Fibroblast of lung (primary cell): ENCODE measurements around the gene CCL19. TPM values are rescaled to one million over a fixed set of nuclear protein-coding genes. Genes with fewer than 3 reads are reported as not detected.

Experiments
- DNase-seq, 2 donors: peaks; one replicate each; pipeline versions ENCODE4 v3.0.0 to v3.0.0-alpha.2; 2010; ENCODE audit warnings: low read depth in 2 of 2
- H2AFZ ChIP-seq: 2 replicates; pipeline ENCODE4 v1.5.1; 2012; ENCODE audit warnings: low read length, control low read depth, inconsistent platforms
- H3K27ac ChIP-seq: 2 replicates; pipeline ENCODE4 v1.5.1; 2011; ENCODE audit warnings: low read length, control low read depth; ENCODE audit not compliant: insufficient read depth
- H3K27me3 ChIP-seq: 2 replicates; pipeline ENCODE4 v1.5.1; 2011; ENCODE audit warnings: mild to moderate bottlenecking, low read length; ENCODE audit not compliant: control insufficient read depth, insufficient read depth
- H3K36me3 ChIP-seq: 2 replicates; pipeline ENCODE4 v1.5.1; 2011; ENCODE audit warnings: low read length; ENCODE audit not compliant: control insufficient read depth, insufficient read depth
- H3K4me1 ChIP-seq: 2 replicates; pipeline ENCODE4 v1.5.1; 2011; ENCODE audit warnings: low read length; ENCODE audit not compliant: control insufficient read depth, insufficient read depth; ENCODE audit errors: extremely low read depth
- H3K4me2 ChIP-seq: 2 replicates; pipeline ENCODE4 v1.5.1; 2011; ENCODE audit warnings: low read length, control low read depth; ENCODE audit not compliant: insufficient read depth; ENCODE audit errors: extremely low read depth
- H3K4me3 ChIP-seq, 4 experiments: fragments of 200-600 bp in 1 of 4; sonication (generic) in 1 of 4; replicated peaks in 1 of 4; 2 replicates each; pipeline ENCODE4 v1.5.1; 2011 to 2016; ENCODE audit warnings: low read length in 4 of 4, low read depth in 3 of 4, mild to moderate bottlenecking in 3 of 4, control low read depth in 2 of 4, inconsistent platforms in 1 of 4, mixed read lengths in 1 of 4; ENCODE audit not compliant: insufficient read depth in 1 of 4; ENCODE audit errors: control extremely low read depth in 1 of 4
- H3K79me2 ChIP-seq: 2 replicates; pipeline ENCODE4 v1.5.1; 2012; ENCODE audit warnings: mild to moderate bottlenecking, low read length, inconsistent platforms; ENCODE audit not compliant: control insufficient read depth, insufficient read depth
- H3K9ac ChIP-seq: 2 replicates; pipeline ENCODE4 v1.5.1; 2011; ENCODE audit warnings: mild to moderate bottlenecking, low read length, control low read depth; ENCODE audit not compliant: insufficient read depth
- H3K9me3 ChIP-seq: 2 replicates; pipeline ENCODE4 v1.5.1; 2012; ENCODE audit warnings: low read depth, low read length; ENCODE audit not compliant: control insufficient read depth, insufficient read depth
- H4K20me1 ChIP-seq: 2 replicates; pipeline ENCODE4 v1.5.1; 2011; ENCODE audit warnings: low read length; ENCODE audit not compliant: control insufficient read depth, insufficient read depth; ENCODE audit errors: extremely low read depth
- EZH2 ChIP-seq: IDR thresholded peaks from 2 replicates; pipeline ENCODE4 v1.5.1; 2012; ENCODE audit warnings: low read length, control low read depth, mild to moderate bottlenecking; ENCODE audit errors: missing control alignments
- polyA plus RNA-seq, 2 donors: library from polyadenylated mRNA; depleted of rRNA in 1 of 2; stranded (reverse) in 1 of 2; unstranded in 1 of 2; fragments of >200 nt; gene quantifications; 2 replicates each; pipeline ENCODE4 v1.2.1, GENCODE V29; 2011 to 2012; ENCODE audit warnings: missing spikeins in 1 of 2
- total RNA-seq: library from RNA; depleted of rRNA; stranded (reverse); fragments of >200 nt; gene quantifications from 2 replicates; pipeline ENCODE4 v1.2.1, GENCODE V29; 2014
- TF ChIP-seq, protein P1 (sequence below), 2 donors: IDR thresholded peaks in 1 of 2; conservative IDR thresholded peaks in 1 of 2; 1 replicate in 1 of 2; 2 replicates in 1 of 2; pipeline ENCODE4 v1.5.1; 2011 to 2012; ENCODE audit warnings: low read length in 2 of 2, control low read depth in 1 of 2, inconsistent platforms in 1 of 2, low read depth in 1 of 2, mild to moderate bottlenecking in 1 of 2

CCL19 gene
- total and polyA plus RNA-seq, 2 donors (not counting 1 experiment from before 2014, with no cell fraction given) = not detected

DNA sequence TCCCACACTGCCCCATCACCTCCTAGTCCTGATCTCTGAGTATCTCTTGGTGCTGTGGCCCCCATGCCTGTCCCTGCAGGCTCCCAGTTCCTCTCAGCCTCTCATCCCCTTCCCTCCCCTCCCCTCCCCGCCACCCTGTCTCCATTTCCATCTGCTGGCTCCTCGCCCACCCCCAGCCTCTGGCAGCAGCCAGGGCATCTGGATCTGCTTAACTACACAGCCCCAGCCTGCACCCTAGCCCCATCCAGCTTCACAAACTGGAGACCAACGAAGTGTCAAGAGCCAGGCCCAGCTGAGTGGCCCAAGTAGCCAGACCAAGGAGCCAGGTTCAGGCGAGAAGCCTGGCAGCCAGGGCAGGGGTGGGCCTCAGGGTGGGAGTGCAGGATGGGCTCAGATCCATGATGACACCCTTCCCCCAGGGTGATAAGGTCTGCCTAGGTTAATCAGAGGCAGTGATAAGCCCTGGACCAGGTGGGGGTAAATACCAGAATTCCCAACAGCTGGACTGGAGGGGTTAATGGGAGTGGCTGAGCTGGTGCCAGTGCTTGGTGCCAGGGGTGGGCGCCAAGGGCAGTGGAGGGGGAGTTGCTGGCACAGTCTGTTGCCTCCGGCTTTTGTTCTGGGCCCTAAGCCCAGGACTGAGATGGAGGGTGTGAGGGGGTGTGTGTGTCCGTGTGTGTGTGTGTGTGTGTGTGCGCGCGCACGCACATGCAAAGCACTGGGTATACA is 36.6 kb downstream of the CCL19 start:
- Histone ChIP-seq H3K4me3 (no peak overlapping the region), H3K4me1 (peaks cover 29% of the 10 kb centered on the region), H3K36me3 (peaks cover under 1% of the 10 kb centered on the region), H3K9ac (no peak overlapping the region), H3K79me2 (no peaks in the 10 kb centered on the region), H3K27me3 (no peaks in the 10 kb centered on the region), H3K4me2 (peak overlapping the region; percentile 23), H4K20me1 (no peaks in the 10 kb centered on the region), H3K27ac (no peak overlapping the region), H2AFZ (no peak overlapping the region), H3K9me3 (no peaks in the 10 kb centered on the region)
- no peak for TF ChIP-seq EZH2
- TF ChIP-seq, protein P1, sequence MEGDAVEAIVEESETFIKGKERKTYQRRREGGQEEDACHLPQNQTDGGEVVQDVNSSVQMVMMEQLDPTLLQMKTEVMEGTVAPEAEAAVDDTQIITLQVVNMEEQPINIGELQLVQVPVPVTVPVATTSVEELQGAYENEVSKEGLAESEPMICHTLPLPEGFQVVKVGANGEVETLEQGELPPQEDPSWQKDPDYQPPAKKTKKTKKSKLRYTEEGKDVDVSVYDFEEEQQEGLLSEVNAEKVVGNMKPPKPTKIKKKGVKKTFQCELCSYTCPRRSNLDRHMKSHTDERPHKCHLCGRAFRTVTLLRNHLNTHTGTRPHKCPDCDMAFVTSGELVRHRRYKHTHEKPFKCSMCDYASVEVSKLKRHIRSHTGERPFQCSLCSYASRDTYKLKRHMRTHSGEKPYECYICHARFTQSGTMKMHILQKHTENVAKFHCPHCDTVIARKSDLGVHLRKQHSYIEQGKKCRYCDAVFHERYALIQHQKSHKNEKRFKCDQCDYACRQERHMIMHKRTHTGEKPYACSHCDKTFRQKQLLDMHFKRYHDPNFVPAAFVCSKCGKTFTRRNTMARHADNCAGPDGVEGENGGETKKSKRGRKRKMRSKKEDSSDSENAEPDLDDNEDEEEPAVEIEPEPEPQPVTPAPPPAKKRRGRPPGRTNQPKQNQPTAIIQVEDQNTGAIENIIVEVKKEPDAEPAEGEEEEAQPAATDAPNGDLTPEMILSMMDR (conservative IDR thresholded peaks at IDR 0.05 in 1 of 2, IDR thresholded peaks at IDR 0.05 in 1 of 2; ENCODE audit: low read depth in 1 of 2, low read length in 2 of 2) = no peak
- DNase-seq = peak in 1 of 2 donors; percentile 74

DNA sequence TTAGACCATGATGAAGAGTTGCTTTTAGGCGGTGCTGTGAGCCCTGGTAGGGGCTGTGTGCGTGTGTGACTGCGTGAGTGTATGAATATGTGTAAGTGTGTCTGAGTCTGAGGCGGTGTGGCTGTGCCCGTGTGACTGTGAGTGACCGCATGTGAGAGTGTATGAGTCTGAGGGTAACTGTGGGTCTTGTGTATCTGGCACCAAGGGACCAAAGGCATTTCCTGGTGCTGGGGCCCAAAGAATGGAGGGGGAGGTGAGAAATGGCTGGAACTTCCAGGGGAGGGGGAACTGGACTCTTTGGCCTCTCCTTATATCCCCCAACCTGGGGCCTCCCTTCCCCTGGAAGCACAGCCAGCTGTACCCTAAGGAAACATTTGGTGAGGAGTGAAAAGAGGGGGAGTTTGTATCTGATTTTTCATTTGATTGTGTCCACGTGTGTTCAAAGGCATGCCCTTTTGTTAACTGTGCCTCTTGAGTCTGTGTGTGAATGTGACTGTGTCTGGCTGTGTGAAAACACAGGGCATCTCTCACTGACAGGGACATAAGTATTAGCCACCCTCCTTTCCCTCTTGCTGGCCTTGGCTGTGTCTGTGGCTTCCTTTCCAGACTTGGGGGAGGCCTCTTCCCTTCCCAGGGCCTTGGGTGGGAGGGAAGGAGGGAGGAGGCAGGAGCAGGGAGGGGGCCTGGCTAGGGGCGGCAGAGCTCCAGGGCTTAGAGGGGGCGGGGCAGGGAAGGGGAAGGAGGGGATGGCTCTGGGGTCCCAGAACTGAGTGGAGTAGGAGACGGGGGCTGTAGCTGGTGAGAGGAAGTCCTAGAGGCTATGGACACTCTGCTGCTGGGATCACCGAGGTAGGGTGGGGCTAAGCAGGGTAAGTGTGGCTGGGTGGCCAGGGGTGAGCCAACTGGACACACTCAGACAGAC is 37.7 kb downstream of the CCL19 start:
- Histone ChIP-seq H3K4me1 (peaks cover 29% of the 10 kb centered on the region), H3K4me2 (no peak overlapping the region), H3K79me2 (no peaks in the 10 kb centered on the region), H3K9me3 (no peaks in the 10 kb centered on the region), H3K27ac (peak overlapping the region; percentile 18), H3K9ac (no peak overlapping the region), H3K4me3 (no peak overlapping the region), H3K36me3 (peaks cover 5% of the 10 kb centered on the region), H3K27me3 (no peaks in the 10 kb centered on the region), H2AFZ (no peak overlapping the region), H4K20me1 (no peaks in the 10 kb centered on the region)
- TF ChIP-seq EZH2 = no peak
- TF ChIP-seq, protein P1 (conservative IDR thresholded peaks at IDR 0.05 in 1 of 2, IDR thresholded peaks at IDR 0.05 in 1 of 2; ENCODE audit: low read depth in 1 of 2, low read length in 2 of 2) = no peak
- peak; percentile 22 to 49 for DNase-seq

DNA sequence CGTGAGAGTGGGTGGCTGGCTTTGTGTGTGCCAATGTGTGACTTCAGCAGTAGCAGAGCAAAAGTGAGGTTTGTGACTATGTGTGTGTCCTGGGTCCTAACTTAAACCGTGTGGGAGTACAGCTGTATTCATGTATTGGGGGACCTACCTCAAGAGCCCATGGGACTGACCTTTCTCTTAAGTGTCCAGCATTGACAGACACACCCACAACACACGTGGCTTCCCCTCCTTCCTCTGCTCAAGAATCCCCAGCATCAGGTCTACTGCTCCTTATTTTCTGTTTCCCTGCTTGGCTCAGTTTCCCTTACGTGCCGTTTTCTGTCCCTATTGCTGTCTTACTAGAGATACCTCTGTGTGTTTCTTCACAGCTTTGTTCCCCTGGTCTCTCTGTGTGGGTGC is 38.5 kb downstream of the CCL19 start:
- Histone ChIP-seq H3K4me1 (peaks cover 32% of the 10 kb centered on the region), H3K9ac (no peak overlapping the region), H3K36me3 (peaks cover 6% of the 10 kb centered on the region), H3K27ac (peak overlapping the region; percentile 18), H3K79me2 (peaks cover 5% of the 10 kb centered on the region), H3K4me3 (peak overlapping the region in 3 of 4 experiments; percentile 33 to 55 (median 45)), H4K20me1 (no peaks in the 10 kb centered on the region), H3K4me2 (peak overlapping the region; percentile 92), H3K27me3 (no peaks in the 10 kb centered on the region), H3K9me3 (no peaks in the 10 kb centered on the region), H2AFZ (no peak overlapping the region)
- no peak for DNase-seq
- TF ChIP-seq, protein P1 (conservative IDR thresholded peaks at IDR 0.05 in 1 of 2, IDR thresholded peaks at IDR 0.05 in 1 of 2; ENCODE audit: low read depth in 1 of 2, low read length in 2 of 2) = no peak
- TF ChIP-seq EZH2 = no peak
